WTC11 (cell line): Measurements from ENCODE around the gene KDM4B.

Experiments used
- TF ChIP-seq, protein P1 (sequence below): sonication (generic); formaldehyde crosslinking; conservative IDR thresholded peaks from 2 replicates; pipeline ENCODE4 v1.8.1; 2022; ENCODE audit warnings: mild to moderate bottlenecking, missing genetic modification reagents
- TF ChIP-seq, protein P2 (sequence below): sonication (generic); formaldehyde crosslinking; IDR thresholded peaks from 2 replicates; pipeline ENCODE4 v1.8.0; 2022; ENCODE audit warnings: mild to moderate bottlenecking, missing genetic modification reagents
- TF ChIP-seq, protein P3 (sequence below): fragments of 200-600 bp; IDR thresholded peaks from 2 replicates; pipeline ENCODE4 v1.8.0; 2022; ENCODE audit warnings: antibody characterized with exemption
- TF ChIP-seq, protein P4 (sequence below): sonication (generic); formaldehyde crosslinking; IDR thresholded peaks from 2 replicates; pipeline ENCODE4 v1.8.1; 2022; ENCODE audit warnings: low read depth, mild to moderate bottlenecking, moderate library complexity, missing genetic modification reagents, borderline replicate concordance

DNA sequence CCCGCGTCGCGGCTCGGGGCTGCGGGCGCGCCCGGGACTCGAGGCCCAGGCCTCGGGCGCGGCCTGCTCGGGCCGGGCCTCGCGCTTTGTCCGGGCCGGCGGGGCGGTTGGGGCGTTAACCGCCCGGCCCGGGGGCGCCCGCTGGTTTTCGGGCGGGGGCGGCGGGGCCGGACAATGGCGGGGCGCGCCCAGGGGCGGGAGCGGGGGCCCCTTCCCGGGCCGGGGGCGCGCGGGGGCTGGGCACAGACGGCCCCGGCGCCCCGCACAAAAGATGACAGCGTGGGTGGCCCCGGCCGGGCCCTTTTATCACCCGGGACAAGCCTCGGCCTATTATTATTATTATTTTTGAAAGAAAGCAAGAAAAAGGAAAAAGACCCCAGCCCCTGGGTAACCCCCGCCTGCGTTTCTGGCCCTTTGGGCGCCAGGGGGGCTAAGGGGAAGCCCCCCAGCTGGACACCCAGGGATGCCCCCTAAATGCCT lies 419 bp downstream of the KDM4B start:
- TF ChIP-seq, protein P1, sequence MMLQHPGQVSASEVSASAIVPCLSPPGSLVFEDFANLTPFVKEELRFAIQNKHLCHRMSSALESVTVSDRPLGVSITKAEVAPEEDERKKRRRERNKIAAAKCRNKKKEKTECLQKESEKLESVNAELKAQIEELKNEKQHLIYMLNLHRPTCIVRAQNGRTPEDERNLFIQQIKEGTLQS (CRISPR knock-in tag), result no peak
- TF ChIP-seq, protein P2, sequence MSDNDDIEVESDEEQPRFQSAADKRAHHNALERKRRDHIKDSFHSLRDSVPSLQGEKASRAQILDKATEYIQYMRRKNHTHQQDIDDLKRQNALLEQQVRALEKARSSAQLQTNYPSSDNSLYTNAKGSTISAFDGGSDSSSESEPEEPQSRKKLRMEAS (CRISPR knock-in tag), result no peak
- TF ChIP-seq, protein P3, sequence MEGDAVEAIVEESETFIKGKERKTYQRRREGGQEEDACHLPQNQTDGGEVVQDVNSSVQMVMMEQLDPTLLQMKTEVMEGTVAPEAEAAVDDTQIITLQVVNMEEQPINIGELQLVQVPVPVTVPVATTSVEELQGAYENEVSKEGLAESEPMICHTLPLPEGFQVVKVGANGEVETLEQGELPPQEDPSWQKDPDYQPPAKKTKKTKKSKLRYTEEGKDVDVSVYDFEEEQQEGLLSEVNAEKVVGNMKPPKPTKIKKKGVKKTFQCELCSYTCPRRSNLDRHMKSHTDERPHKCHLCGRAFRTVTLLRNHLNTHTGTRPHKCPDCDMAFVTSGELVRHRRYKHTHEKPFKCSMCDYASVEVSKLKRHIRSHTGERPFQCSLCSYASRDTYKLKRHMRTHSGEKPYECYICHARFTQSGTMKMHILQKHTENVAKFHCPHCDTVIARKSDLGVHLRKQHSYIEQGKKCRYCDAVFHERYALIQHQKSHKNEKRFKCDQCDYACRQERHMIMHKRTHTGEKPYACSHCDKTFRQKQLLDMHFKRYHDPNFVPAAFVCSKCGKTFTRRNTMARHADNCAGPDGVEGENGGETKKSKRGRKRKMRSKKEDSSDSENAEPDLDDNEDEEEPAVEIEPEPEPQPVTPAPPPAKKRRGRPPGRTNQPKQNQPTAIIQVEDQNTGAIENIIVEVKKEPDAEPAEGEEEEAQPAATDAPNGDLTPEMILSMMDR, result no peak
- TF ChIP-seq, protein P4, sequence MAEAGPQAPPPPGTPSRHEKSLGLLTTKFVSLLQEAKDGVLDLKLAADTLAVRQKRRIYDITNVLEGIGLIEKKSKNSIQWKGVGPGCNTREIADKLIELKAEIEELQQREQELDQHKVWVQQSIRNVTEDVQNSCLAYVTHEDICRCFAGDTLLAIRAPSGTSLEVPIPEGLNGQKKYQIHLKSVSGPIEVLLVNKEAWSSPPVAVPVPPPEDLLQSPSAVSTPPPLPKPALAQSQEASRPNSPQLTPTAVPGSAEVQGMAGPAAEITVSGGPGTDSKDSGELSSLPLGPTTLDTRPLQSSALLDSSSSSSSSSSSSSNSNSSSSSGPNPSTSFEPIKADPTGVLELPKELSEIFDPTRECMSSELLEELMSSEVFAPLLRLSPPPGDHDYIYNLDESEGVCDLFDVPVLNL, result no peak
